GM18526 (cell line): ENCODE measurements around the gene DOK1.
A peak's percentile ranks its signal among the peaks of the same experiment; 100 is the strongest.

Source experiments
- POLR2A ChIP-seq: IDR thresholded peaks from 3 replicates; pipeline ENCODE4 v1.6.1; 2011; ENCODE audit not compliant: insufficient read length; ENCODE audit errors: extremely low read depth

DOK1 gene

DNA sequence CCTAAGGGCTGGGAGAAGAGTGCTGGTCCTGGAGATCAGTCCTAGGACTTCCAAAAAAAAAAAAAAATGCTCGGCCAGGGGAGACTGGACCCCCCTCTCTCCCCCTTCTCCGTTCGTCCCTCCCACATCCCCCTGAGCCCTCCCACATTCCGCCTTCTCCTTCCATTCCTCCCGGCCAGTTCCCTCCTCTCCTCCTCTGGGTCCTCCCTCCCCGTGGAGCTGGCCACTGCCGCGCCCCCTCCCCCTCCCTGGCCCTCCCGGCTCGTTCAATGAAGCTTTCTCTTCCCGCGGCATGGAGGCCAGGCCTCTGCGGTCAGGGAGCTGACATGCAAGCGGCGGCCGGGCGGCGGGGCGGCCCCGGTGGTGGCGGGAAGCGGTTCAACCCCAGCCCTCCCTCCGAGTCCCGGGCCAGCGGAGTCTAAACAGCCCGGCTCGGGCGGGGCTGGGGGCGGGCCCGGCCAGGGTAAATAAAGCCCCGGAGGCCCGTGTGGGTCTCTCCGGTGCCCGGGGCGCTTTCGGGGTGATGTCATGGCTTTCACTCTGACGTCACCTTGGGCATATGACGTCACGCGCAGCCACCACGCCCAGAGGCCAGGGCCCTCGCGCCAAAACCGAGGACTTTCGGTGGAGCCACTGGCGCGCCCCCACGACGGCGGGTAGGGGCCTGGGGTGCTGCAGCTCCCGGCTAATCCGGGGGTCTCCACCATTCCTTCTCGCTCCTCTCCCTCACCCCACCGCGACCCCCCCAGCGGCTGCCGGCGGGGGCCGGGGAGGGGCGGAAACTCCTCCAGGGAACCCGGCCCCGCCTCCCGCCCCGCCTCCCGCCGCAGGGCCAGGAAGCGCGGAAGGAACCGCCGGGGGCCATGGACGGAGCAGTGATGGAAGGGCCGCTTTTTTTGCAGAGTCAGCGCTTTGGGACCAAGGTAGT is at the start of gene DOK1, which contains the start of gene LOXL3:
TSS of gene DOK1 (plus strand) at position 829 of the 928 bp plus-strand sequence. CDS start at position 864, 35 bp downstream.
TSS of gene LOXL3 (minus strand) at position 51 of the 928 bp plus-strand sequence. CDS start 1,308 bp downstream, outside the sequence.
- TF ChIP-seq POLR2A = peak; percentile 68

DNA sequence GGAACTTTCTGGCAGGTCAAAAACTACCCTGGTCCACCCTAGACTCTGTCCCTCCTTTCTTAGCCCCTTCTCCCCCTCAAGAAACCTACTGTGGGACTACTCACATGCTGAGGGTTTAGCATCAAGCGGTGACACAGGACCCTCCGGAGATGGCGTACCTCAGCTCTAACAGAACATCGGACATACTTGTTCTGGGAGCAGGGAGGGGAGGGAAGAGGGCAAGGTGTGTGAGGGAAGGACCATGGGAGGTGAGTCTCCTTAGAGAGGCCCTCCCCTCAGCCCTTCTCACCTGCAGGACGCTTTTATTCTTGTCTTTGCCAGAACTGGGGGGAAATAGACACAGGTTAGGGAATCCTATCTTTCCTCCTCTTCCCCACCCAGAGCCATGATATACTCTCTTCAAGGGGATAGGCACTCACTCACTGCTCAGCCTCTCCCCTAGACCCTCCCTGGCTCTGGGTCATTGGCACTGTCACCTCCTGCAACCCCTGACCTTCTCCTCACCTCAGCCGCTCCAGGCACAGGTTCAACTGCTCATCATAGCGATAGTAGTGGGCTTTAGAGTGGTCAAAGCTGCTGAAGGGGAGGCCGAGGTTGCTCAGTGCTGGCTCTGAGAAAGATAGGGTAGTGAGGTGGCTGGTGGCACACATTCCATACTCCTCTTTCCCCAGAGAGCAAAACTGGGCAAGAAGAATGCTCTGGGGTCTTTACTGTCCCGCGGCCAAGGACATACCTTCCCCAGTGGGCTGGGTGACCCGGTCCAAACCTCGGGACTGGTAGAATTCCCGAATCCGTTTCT is 48.9 kb upstream of the DOK1 start:
- no peak for TF ChIP-seq POLR2A

DNA sequence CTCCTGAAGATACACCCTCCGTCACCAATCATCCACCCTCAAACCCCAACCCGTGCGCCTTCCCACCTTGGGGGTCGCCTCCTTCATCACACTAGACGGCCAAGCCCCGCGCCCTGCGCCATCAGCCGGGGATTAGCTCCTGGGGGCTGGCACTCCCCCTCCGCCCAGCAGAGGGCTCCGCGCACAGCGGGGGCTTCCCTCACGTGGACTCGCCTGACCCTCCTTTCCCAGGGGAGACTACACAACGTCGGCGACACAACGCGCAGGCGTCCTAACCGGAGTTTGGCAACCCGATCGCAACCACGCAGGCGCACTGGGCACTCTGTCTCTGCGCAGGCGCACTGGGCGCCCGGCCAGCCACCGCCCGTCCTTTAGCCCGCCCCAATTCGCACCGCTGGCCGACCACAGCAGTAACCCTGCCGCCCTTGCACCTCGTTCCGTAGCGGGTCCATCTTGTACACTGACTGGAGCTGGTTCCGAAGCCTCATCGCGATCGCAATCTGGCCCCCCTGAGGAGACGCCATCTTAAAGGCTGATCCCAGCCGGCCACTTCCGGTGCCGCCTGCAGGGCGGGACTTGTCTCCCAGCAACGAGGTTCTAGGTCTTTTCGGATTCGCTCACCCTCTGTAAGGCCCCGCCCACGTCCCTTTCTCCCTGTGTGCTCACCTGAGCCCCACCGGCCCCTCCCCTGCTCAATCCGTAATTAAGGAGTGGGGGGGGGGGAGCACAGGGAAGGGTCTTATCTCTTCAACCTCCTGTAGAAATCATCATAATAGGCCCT is 47.2 kb upstream of the DOK1 start, which contains the start of gene PCGF1:
TSS of gene PCGF1 (minus strand) at position 551 of the 781 bp plus-strand sequence. CDS start at position 524, 27 bp downstream.
- peak; percentile 88 for TF ChIP-seq POLR2A

DNA sequence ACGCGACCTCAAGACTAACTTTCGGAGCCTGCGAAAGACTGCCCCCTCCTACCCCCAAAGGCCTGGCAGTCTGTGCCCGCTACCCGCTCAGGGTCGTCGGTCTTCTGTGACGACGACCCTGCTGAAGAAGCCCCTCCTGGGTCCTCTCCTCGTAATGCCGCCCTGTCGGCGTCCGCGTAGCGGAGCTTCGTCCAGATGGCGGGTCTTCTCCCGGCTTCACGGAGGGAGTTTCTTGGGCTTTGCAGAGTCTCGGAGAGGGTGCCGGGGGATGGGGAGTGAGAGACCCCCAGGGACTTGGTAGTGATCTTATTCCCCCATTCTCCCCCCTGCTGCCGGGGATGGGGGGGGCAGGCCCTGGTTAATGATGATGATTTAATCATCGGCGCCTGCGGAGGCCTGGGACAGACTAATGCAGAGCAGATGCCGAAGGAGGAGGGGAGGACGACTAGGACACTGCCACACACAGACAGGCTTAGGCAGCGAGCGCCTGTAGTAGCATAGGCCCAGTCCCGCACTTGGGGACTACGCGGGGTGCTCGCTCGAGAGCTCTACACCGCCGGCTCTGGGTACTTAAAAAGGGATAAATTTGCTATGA is 46.5 kb upstream of the DOK1 start:
- TF ChIP-seq POLR2A = no peak

DNA sequence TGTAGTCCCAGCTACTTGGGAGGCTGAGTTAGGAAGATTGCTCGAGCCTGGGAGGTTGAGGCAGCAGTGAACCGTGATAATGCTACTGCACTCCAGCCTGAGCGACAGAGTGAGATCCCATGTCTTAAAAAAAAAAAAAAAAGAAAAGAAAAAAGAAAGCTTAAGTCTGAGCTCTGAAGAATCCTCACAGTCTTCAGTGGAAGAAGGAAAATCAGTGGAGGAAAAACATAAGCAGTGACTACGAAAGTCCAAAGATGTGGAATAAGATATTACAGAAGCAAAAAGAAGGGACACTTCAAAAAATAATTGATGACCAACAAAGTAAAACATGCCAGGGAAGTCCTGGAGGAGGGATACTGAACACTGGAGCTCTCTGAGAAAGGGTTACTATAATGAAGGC is 44.2 kb upstream of the DOK1 start:
- TF ChIP-seq POLR2A = no peak

DNA sequence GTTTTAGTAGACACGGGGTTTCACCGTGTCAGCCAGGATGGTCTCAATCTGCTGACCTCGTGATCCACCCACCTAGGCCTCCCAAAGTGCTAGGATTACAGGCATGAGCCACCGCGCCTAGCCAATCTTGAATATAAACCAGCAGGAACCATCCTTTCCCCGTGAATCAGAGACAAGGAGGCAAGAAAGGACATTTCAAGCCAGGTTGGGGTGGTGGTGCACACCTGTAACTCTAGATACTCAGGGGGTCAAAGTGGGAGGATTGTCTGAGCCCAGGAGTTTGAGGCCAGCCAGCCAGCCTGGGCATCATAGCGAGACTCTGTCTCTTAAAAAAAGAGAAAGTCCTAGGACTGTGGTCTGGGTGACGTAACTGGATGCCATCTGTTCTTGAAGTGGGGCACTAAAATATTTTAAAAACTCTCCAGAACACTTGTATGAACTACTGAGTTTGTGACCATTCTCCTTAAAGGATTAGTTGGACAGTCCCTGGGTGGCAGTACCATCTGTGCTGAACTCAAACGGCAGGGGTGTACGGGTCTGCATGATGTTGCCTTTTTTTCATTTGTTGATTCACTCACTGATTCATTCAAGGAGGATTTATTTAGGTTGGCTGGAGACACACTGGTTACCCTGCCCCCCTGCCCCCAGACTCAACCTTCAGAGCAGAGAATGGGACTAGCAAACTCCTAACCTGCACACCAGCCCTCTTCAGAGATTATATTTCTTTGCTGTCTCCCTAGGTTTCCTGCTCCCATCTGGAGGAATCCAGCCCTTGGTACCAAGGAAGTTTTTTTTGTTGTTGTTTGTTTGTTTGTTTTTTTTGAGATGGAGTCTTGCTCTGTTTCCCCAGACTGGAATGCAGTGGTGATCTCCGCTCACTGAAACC is 43.2 kb upstream of the DOK1 start:
- TF ChIP-seq POLR2A = no peak

DNA sequence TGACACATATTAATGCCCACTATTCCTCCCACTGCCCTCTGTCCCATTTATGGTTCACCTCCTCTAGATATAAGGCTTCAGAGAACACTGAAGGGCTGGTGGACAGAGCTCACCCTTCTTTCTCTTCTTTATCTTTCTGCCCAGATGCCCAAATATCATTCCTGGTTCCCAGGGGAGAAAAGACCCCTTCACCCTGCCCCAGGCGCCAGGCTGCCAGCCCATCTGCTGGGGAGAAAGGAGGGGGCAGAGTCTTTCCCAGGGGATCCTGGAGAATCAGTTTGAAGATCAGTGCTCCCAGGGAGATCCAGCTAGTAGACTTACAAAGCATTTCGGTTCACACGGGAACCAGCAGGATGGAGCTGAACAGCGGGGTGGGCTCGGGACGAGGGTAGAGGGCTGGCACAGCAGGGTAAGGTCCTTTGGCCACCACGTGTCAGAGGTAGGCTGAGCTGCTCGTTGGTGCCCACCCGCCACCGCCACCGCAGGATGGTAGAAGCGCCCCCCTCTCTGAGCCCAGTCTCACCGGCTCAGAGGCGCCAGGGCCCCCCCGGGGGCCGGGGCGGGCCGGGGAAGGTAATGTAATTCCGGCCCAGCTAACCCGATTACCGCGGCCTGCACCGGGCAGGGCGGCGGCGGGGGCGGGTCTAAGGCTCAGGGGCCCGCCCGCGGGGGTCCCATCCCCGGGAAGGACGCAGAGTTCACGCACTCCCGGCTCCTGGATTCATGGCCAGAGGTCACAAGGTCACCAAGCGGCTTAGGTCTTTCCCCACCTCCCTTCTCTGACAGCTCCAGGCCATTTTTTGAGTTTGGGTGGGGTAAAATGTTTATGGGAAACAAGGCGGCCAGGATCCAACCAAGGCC is 41.5 kb upstream of the DOK1 start:
- TF ChIP-seq POLR2A = no peak

DNA sequence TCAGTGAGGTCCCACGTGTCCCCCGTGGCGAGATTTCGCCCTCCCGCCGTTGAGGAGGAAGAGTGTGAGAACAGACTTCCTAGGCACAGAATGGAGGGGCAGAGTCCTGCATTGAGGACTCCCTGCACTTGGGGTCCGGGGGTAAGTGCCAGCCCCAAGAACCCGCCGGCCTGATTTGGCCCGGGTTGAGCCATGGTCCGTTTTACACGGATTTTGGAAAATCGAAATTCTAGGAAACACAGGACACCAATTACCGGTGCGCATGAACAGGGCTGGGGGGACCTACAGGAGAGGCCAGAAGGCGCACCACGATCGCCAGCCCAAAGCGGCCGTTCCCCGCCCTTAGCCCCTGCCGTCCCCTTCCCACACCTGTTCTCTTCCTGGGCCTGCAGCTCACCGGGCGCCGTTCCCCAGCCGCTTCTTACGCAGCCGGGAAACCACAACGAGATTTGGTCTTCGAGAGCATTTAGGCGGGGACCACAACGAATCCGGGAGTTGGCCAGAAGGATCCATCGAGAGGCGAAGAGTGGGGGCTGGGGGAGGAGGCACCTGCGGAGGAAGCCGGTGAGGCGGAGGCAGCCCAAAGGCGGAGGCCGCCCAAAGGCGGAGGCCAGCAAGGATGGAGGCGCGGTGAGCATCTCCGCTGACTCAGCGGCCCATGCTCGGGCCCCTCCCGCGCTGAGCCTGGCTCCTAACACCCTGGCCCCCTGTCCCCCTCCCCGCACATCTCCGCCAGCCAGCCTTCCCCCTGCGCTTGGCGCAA is 40.7 kb upstream of the DOK1 start:
- TF ChIP-seq POLR2A = no peak

DNA sequence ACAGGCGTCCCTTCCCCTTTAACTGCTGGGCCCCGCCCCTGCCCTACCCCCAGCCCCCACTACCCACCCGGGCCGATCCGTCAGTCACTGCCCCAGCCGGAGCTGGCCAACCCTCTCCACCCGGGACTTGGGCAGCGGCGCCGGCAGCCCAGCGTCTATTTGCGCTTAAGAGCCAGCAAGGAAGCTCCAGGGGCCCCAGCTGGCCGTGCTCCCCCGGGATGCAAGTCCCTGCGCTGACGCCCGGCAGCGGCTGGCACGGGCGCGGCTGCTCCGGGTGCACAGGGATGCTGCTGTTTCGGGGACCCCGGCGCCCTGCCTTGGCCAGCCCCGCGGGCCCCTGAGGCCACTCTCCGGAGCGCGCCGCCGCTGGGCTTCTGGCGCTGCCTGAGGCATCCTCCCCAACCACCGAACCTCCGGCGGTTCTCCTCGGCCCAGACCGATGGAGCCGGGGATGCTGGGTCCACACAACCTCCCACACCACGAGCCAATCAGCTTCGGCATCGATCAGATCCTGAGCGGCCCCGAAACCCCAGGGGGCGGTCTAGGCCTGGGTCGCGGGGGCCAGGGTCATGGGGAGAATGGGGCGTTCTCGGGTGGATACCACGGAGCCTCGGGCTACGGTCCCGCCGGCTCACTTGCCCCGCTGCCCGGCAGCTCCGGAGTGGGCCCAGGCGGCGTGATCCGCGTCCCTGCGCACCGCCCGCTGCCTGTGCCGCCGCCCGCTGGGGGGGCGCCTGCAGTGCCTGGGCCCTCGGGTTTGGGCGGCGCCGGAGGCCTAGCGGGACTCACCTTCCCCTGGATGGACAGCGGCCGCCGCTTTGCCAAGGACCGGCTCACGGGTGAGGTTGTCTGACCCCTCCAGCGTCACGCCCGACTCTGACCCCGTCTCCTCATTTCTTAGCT is 39.9 kb upstream of the DOK1 start, which contains the start of gene TLX2:
TSS of gene TLX2 (plus strand) at position 83 of the 903 bp plus-strand sequence. CDS start at position 440, 357 bp downstream.
- no peak for TF ChIP-seq POLR2A

DNA sequence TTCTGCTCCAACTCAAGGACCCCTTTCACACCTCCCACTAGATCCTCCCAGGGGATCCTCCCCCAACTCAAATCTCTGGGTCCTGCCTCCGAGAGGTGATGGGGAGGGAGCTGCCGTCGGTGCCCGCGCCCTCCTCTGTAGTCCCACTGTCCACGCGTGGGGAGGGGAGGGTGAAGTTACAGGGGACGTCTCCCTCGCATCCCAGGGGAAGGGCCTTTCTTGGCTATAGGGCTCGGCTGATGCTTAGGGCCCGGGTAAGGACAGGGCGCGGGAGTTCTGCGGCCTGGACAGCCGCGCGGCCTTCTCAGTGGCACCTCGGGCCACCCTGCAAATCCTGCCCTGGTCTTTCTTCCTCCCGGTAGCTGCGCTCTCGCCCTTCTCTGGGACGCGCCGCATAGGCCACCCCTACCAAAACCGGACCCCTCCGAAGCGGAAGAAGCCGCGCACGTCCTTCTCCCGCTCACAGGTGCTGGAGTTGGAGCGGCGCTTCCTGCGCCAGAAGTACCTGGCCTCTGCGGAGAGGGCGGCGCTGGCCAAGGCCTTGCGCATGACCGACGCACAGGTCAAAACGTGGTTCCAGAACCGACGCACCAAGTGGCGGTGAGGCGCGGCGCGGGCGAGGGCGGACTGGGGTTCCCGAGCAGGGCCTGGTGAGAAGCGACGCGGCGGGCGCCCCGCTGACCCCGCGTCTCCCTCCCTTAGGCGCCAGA is 39.1 kb upstream of the DOK1 start:
- no peak for TF ChIP-seq POLR2A
